TTC549 (cell line): ENCODE measurements around the gene CTRB1.
"Not testable (repeated sequence)": the region's sequence is repeated elsewhere in the genome, so short reads cannot be mapped to it uniquely, and the experiment has no call there.

Source experiments
- FAIRE-seq: peaks from 2 replicates; lab custom pipeline; 2012; peaks lifted over from hg19 to GRCh38; lab: Jason Lieb, UNC

CTRB1 gene

DNA sequence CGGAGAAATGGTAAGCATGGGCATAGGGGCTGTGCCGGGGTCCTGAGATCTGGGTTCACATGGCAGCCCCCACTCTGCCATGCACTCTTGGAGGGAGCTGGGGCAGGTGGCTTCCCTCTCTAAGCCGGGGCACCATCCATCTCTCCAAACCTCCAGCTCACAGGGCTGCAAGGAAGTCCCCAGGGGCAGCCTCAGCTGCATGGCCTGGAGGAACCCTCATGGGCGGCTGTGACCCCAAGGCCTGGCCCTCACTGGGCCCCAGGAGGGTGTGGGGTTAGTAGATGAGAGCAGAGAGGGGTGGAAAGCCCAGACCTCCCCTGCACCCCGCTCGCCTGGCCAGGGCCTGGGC lies 14.4 kb upstream of the CTRB1 start:
- FAIRE-seq: no peak

DNA sequence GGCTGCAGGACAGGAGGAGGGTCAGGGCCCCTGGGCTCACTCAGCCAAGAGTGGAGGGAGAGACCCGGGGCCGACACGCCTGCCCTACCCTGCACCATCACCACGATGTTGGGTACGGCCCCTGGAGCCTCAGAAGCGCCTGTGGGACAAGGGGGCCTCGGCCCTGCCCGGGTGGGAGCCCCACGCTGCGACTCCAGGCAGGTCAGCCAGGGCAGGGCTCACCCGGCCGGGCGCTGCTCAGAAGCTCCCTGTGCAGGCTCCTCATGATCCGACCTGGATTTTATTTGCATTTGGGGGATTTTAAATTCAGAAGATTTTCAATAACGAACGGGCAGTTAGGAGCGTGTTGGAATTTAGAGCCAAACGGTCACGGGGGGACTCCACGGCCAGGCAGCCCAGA lies 13.9 kb upstream of the CTRB1 start:
- FAIRE-seq: not testable (repeated sequence)

DNA sequence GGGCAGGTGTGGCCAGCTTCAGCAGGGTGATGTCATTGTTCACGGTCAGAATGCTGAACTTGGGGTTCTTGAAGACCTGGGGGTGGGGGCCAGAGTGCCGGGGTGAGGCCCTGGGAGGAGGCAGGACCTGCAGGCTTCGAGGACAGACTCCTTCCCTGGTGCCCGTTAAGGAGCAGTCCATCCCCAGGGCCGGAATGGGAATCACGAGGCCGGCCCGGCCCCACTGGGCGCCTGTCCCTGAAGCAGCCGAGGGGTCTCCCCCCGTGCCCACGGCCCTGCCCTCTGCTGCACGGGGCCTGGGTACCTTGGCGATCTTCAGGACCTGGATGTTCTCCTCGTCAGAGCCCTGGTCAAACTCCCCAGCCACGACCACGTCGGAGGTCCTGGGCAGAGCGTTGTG lies 13.3 kb upstream of the CTRB1 start:
- not testable (repeated sequence) for FAIRE-seq

DNA sequence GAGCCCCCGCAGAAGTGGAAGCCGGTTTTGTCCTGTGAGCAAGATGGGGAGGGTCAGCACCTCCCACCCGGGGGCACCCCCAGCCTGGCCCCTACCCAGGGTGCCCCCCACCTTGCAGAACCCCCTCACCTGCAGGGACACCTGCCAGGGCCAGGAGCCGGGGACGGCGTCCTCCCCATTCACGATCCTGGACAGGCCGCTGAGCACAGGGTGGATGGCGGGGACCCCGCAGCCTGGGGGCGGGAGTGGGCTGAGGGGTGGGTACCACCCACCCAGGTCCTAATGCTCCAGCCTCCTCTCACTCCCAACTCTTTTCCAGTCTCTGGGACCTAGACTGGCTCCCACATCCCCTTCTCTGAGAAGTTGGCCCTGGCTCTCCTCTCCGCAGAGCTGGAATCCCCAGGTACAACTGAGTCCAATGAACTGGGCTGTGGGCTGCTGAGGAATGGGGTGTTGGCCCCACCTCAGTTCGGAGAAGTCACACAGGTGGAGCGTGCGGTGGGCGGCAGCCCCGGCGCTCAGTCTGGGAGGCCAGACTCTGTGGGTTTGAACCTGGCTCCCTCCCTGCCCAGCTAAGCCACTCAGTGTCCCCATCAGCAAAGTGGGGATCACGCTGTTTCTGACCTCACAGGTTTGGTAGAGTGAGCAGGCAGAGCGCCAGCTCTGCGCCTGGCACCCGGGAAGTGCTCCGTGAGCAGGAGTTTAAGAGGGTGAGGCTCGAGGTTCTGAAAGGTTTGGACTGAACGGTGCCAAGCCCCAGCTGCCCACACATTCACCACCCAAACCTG lies 12.6 kb upstream of the CTRB1 start:
- FAIRE-seq: not testable (repeated sequence)

DNA sequence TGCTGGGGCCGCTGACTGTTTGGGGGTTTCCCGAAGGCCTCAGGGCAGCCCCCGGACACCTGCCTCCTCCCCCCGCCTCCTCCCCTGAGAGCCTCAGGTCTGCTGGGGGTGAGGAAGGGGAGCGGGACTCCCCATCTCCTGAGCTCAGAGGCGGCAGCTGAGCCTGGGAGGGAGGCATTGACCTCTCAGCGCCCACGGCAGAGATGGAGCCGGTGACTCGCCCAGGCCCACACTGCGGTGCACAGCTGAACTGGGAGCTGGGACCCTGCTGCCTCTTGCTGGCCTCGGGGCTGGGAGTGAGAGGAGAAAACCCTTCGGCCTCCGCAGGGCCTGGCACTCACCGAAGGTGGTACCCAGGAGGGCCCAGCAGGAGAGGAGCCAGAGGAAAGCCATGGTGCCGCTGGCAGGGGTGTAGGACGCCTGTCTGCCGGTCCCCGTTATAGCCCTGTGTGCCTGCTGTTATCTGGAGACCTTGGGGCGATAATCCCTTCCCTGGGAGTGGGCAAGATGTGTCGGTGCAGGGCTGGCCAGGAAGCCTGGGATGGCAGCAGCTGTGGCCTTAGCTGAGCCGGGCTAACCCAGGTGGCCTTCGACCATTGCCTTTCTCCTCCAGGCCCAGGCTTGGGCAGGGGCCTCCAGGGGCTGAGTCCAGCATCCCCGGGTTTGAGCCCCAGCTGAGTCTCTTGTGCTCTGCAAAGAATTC lies 11.9 kb upstream of the CTRB1 start, which contains the start of gene CTRB2:
Gene CTRB2, minus strand, starts transcription at position 413 of the 703 bp plus-strand sequence. Its CDS starts 20 bp downstream, at position 393.
- no peak for FAIRE-seq

DNA sequence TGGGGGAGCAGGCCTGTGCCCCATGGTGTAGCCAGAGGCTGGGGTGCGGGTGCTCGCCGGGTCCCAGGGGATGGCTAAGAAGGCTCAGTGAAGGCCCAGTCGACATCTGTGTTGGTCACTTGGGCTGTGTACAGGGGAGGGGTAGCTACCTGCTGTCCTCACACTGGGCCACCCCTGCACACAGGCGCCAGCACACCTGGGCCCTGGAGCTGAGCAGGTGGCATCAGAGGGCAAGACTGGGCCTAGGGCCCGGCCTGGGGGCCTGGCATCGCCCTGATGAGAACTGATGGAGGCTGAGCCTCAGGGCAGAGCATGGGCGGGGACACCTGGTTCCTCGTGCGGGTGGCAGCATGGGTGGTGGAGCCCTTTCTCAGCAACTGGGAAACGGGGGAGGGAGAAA lies 11.0 kb upstream of the CTRB1 start:
- no peak for FAIRE-seq

DNA sequence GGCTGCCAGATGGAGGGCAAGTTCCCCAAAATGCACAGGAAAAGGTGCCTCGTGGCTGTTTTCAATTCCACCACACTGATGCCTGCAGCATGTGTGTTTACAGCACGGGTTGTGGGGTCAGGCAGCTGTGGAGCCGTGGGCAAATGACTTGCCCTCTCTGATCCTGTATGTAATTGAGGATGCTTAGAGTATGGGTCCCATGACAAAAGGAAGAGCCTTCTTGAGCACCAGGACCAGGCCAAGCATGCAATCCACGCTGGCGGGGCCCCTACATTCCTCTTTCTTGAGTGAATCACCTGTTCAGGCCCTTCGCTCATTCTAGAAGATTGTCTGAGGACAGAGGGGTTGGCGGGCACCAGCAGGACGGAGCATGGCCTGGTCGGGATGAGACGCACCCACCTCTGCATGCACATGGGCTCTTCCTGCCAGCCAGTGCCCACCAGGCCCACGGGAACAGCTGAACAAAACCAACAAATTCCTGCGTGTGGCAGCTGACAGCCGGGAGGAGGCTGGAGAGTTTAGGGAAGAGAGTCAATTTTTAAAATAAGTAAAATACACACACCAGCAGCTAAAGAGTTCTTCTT lies 10.5 kb upstream of the CTRB1 start:
- no peak for FAIRE-seq

DNA sequence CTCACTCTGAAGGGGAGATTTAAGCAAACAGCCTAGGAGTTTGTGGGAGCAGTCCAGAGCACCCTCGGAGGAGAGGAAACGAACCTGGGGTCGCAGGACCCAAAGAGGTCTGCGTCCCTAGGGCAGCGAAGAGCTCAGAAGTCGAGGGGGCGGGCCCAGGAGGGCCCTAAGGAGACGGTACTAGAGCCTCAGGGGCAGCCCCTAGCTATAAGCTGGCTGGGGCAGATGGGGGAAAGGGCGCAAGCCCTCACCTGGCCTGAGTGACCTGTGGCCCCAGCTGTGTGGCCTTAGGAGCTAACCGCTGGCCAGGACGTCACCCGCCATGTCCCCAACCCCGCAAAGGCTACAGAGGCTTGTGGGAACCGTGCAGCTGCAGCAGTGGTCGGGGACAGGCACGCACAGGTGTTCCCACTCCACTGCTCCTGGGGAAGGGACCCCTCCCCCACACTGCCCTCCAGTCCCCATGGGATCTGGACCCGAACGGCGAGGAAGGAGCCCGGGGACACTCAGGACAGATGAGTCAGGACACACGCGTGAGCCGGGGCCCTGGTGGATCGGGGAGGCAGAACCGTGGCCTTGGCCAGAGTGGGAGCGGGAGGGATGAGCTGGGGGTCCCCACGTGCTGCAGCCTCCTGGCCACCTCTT lies 9.8 kb upstream of the CTRB1 start:
- no peak for FAIRE-seq

DNA sequence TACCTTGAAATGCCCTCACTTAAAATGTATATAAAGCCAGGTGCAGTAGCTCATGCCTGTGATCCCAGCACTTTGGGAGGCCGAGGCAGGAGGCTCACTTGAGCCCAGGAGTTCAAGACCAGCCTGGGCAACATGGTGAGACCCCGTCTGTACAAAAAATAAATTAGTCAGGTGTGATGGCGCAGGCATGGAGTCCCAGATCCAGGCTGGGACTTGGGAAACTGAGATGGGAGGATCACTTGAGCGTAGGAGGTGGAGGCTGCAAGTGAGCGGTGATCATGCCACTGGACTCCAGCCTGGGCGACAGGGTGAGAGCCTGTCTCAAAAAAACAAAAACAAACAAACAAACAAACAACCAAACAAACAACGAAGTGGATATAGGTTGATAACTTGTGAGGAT lies 9.3 kb upstream of the CTRB1 start:
- FAIRE-seq: not testable (repeated sequence)

DNA sequence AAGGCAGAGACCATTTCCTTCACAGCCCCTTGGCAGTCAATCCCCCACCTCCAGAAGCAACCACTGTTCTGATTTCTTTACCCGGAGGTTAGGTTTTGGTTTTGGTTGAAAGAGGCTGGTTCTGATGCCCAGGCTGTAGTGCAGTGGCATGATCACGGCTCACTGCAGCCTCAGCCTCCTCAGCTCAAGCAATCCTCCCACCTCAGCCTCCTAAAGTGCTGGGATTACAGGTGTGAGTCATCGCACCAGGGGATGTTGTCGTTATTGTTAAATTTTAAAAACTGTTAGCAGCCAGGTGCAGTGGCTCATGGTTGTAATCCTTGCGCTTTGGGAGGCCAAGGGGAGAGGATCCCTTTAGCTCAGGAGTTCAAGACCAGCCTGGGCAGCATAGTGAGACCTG lies 8.8 kb upstream of the CTRB1 start:
- no peak for FAIRE-seq

DNA sequence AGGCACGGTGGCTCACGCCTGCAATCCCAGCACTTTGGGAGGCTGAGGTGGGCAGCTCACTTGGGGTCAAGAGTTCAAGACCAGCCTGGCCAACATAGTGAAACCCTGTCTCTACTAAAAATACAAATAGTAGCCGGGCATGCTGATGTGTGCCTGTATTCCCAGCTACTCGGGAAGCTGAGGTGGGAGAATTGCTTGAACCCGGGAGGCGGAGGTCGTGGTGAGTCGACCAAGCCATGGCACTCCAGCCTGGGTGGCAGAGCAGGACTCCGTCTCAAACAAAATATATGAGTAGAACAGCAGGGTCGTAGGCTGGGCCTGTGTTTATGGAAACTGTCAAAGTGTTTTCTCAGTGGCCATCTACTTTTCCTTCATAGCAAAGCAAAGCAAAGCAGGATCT lies 7.5 kb upstream of the CTRB1 start:
- not testable (repeated sequence) for FAIRE-seq

DNA sequence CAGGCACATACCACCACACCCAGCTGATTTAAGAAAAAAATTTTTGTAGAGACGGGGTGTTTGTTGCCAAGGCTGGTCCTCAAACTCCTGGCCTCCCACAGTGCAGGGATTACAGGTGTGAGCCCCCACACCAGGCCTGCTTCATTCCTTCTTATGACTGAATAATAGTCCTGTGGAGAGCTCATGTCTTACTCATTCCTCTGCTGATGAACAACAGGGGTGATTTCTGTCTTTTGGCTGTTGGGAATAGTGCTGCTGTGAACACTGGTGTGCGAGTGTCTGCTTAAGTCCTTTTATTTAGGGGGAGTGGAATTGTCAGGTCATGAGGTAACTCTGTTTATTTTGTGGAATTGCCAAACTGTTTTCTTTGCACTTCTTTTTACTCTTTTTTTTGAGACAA lies 2.7 kb upstream of the CTRB1 start:
- FAIRE-seq: no peak

DNA sequence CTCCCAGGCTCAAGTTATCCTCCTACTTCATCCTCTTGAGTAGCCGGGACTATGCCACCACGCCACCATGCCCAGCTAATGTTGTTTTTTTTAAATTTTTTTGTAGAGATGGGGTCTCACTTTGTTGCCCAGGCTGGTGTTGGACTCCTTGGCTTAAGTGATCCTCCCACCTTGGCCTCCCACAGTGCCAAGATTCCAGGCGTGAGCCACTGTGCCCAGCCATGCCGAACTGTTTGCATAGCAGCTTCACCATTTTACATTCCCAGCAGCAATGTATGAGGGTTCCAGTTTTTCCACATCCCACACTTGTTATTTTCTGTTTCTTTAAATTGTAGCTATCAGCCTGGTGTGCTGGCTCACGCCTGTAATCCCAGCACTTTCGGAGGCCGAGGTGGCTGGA lies 2.2 kb upstream of the CTRB1 start:
- FAIRE-seq: no peak

DNA sequence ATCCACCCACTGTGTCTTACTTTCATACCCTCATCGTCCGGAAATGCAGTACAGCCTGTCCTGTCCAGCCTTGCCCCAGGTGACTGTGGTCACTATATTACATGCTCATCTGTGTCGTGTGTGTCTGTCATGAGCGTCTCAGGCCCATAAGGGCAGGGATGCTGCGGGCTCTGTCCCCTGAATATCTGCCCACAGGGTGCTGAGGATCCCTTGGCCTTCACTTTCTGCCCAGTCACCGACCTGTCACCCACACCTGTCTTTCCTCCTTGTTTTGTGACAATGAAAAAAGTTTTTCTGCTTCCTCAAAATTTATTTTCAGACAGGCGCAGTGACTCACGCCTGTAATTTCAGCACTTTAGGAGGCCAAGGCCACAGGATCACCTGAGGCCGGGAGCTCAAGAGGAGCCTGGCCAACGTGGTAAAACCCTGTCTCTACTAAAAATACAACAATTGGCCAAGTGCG lies 1.4 kb upstream of the CTRB1 start:
- no peak for FAIRE-seq

DNA sequence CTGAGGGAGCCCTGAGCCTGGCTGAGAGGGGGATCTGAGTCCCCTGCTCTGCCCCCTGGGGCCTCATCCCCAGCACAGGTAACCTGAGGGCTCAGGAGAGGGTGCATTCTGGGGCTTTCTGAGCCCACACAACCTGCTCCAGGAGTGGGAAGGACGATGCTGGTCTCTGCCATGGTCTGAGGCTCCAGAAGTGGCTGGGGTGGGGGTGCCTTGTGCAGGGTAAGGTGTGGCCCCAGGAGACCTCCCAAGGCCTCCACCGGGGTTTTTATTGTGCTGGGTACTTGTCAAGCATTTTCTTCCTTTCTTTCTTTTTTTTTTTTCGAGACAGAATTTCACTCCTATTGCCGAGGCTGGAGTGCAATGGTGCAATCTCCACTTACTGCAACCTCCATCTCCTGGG lies 300 bp downstream of the CTRB1 start:
- no peak for FAIRE-seq

DNA sequence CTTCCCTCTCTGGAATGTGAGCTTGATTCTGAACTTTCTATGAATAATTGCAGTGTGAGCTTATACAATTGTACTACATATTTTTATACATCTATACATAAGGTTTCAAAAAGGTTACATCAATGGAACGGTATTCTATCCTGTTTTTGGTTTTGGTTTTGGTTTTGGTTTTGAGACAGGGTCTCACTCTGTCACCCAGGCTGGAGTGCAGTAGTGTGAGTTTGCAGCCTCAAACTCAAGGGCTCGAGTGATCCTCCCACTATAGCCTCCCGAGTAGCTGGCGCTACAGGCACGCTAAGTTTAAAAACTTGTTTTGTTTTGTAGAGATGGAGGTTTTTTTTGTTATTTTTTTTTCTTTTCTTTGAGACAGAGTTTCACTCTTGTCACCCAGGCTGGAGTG lies 1.1 kb downstream of the CTRB1 start:
- no peak for FAIRE-seq

DNA sequence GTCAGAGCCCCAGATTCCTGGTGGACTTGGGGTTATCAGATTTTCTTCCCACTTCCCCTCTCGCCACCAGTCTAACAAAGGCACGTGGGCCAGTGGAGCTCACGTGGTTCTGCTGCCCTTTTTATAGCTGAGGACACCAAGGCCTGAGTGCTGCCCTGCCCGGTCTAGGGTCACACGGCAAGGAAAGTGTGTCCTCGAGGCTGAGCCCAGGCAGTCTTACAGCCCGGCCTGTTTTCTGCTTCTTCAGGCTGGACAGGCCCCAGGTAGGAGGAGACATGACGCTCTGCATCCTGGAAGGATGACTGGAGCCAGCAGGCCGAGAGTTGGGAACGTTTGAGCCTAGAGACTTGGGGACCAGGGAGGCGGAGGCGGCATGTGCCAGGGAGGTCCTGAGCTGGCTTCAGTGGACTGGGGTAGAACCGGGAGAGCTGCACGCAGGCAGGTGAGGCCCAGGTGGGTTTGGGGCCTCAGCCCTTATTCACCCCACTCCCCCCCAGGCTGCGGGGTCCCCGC lies 3.5 kb downstream of the CTRB1 start:
- no peak for FAIRE-seq

DNA sequence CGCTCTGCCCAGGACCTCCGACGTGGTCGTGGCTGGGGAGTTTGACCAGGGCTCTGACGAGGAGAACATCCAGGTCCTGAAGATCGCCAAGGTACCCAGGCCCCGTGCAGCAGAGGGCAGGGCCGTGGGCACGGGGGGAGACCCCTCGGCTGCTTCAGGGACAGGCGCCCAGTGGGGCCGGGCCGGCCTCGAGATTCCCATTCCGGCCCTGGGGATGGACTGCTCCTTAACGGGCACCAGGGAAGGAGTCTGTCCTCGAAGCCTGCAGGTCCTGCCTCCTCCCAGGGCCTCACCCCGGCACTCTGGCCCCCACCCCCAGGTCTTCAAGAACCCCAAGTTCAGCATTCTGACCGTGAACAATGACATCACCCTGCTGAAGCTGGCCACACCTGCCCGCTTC lies 4.3 kb downstream of the CTRB1 start:
- FAIRE-seq: not testable (repeated sequence)

DNA sequence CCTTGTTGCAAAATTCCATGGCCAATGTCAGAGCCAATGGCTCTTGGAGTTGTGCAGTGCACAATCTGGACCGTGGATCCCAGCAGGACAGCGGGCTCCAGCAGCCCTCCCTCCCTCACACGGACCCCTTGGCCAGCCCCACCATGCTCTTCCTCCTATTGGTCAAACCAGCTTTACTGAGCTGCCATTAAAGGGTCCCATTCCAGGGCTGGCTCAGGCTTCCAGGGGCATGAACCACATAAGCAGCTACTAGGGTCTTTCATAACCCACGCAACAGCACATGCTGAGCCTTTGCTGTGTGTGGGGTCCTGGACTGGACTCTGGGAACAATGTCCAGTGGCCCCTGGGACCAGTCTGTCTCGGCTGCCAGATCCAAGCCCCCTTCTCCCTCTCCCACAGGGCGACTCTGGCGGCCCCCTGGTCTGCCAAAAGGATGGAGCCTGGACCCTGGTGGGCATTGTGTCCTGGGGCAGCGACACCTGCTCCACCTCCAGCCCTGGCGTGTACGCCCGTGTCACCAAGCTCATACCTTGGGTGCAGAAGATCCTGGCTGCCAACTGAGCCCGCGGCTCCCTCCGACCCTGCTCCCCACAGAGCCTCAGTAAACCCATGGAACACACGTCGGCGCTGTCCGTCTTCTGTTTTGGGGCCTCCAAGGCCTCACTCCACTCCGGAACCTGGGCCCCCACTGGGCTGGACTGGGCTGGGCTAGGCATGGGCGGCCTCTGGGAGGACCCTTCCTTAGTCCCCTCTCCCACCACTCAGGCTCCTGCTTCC lies 5.7 kb downstream of the CTRB1 start:
- no peak for FAIRE-seq

DNA sequence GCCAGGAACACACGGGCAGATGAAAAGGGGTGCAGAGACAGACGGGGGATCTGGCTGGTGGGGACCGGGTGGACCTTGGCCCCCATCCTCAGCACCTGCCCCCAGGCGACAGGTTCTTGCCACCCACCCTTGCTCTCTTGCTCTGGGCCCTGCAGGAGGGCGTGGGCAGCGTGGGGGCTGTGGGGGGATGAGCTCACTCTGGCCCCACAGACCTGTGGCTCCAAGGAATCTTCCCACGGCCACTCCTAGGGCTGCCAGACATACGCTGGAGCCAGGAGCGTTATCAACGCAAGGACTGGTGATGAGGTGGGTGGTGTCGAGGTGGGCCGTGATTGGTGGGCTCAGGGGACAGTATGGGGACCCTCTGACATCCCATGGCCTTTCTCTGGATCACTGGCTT lies 6.3 kb downstream of the CTRB1 start:
- FAIRE-seq: no peak

DNA sequence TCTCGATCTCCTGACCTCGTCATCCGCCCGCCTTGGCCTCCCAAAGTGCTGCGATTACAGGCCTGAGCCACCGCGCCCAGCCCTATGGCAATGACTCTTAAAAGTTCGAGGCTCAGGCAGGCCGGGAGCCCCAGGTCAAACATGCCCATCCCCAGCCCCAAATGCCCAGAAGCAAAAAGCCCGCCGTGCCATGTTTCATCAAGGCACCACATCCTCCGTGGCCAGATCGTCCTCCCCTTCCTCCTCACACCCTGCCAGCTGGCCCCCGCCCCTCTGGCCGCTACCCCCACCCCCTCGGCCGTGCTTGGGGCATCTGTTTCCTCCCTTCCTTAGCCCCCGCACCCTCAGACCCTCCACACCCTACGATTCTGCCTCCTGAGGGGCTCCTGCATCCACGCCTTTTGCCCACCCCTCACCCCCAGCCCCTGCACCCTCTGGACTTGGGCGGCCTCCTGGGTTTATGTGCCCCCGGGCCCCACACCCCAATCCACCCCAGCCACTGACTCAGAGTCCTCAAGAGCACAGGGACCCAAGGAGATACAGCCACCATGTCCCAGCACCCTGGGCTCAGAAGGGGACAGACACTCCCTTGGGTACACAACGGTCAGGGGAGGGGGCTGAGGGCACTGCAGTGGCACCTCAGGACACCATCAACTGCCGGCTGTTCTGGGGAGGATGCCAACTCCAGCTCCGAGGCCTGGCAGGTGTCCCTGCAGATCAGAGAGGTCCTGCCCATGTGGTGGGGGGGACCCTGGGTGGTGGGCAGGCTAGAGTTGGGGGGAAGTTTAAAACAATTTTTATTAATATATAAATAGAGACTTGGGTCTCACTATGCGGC lies 7.1 kb downstream of the CTRB1 start:
- no peak for FAIRE-seq
